NCI-H1048 (cell line): Measurements from ENCODE around the gene IFFO2.

ENCODE experiments used
- DNase-seq: peaks from one replicate; lab custom pipeline; 2025; lab: John Stamatoyannopoulos, UW

Gene IFFO2

GRCh38 chr1:18936814-18937481 is 19.5 kb downstream of the IFFO2 start:
- DNase-seq = no peak

DNA sequence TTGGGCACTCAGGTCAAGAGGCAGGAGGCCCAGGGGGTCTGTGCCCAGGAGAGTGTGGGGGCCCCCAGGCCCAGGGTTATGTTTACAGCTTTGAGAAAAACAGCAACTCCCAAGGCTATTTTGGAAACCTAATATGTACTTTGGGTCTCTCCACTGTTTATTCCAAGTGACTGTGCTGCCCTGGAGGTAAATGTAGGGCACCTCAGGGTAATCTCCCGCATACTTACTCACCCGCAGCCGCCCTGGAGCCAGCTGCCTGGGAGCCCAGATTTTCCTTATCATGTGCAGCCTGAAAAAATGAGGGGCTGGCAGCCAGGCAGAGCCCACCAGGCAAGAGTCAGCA is 20.0 kb downstream of the IFFO2 start:
- no peak for DNase-seq

GRCh38 chr1:18934205-18935000 is 22.1 kb downstream of the IFFO2 start:
- DNase-seq = no peak

GRCh38 chr1:18932879-18933278 is 23.6 kb downstream of the IFFO2 start:
- no peak for DNase-seq

- no peak for DNase-seq
Observed at GRCh38 chr1:18932387-18932786, 24.1 kb downstream of the IFFO2 start.

DNA sequence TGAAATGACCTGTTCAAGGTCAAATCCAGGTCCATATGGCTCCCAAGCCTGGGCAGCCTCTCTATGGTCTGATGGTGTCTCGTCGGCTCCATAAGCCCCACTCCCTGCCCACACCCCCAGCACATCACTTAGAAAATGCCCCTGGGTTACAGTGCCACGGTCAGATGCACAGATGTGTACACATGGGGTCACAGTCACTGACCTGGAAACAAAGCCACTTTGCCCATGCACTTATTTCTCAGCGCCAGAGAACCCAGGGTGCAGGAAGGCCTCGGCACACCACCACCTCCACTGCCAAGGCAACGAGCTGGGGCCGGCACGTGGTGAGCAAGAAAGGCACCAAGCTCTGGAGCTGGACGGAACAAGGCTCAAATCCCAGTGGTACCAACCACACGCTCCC is 24.7 kb downstream of the IFFO2 start:
- DNase-seq = no peak

DNA sequence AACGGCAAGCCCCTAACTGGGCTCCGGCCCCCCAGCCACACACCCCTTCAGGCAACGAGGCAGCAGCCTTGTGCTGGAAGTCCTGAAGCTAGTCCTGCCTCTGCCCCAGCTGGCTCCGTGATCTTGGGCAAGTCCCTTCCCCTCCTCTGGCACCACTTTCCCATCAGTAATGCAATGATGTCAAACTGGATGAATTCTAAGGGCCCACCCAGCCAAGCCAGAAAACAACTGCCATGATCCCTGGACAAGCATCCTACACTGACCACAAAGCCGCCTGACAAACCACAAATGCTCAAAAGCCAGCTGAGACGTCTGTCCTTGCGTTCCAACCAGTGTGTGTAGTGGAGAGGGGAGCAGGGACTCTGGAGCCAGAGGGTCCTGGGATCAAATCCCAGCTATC is 26.8 kb downstream of the IFFO2 start:
- no peak for DNase-seq

DNA sequence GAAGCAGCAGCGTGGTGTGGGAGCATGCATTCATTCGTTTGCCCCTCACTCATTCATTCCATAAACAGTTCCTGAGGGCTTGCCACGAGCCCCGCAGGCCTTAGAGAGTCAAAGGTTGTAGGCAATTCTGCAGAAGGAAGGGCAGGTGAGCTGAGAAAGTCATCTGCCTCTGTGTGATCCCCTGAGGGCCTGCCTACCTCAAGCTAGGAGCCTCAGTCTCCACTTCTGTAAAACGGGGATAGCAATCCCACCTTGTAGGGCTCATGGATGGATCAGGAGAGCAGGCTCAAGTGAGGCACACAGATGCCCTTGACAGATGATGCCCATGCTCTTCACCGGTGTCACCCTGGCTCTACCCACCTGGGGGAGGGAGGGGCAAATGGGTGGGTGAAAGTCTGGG is 27.5 kb downstream of the IFFO2 start:
- no peak for DNase-seq

- DNase-seq = no peak
Observed at GRCh38 chr1:18928406-18928805, 28.1 kb downstream of the IFFO2 start.

GRCh38 chr1:18927654-18928272 is 28.7 kb downstream of the IFFO2 start:
- no peak for DNase-seq

GRCh38 chr1:18927082-18927653 is 29.3 kb downstream of the IFFO2 start:
- DNase-seq = no peak

DNA sequence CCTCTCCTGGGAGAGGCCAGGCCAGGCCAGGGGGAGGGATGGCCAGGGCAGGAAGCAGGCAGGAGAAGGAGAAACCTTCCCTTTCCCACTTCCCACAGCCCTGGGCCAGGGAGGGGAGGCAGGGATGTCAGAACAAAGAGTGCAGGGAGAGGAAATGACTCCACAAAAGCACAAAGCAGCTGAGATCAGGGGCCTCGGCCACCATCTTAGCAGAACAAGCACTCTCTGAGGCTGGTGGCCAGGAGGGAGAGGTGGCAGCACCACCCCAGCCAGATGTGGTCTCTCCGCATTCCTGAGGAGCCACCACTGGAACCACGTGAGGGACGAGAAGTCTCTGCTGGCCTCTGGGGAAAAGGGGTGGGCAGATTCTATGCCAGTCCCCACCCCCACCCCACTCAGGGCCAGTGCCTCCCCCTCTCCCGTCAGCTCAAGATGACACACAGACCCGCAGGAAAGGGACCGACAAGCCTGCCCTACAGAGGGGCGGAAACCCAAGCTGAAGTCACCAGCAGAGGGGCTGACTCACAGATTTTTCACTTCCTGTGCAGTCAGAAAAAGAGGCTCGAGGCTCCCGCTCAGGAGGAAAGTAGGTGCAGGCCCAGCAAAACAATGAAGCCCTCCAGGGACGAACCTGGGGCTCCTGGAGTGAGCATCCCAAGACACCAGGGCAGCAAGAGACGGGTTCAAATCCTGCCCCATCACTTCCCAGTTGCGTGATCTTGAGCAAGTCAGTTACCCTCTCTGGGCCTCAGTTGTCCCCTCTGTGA is 30.0 kb downstream of the IFFO2 start:
- no peak for DNase-seq

DNA sequence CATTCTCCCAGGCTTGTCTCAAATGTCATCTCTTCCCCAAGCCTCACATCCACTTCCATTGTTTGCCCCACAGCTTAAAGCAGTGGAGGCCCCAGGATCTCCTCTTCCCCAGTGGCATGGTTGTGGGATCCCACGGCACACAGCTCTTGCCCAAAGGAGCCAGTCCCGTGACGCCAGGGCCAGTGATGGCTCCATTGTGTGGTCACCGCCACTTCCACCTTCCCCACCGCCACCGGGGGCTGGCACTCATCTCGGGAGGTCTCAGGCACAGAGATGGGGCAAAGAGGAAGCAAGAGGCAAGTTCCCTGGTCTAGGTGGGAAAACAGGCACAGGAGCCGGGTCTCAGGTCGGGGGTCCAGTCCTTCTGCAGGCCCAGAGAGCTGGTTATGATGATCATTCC is 31.2 kb downstream of the IFFO2 start:
- DNase-seq = no peak

DNA sequence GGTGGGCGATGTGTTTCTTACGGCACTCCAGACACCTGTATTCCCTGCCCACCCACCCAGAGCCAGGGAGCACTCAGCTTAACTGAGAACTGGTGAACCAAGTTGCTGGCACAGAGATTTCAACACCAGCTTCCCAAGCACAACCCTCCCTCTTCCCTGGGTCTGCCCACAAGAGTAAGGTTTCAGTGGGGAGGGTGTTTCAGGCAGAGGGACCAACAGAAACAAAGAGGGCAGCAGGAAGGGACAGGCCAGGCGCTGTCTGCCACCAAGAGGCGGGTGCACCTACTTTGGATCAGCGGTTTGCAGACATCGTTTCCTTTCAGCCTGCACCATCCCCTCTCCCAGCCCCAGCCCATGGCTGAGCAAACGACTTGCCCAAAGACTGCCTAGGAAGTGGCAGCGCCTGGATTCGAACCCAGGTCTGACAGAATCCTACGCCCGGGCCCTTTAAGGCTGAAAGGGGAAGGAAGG is 32.2 kb downstream of the IFFO2 start:
- no peak for DNase-seq

- no peak for DNase-seq
Observed at GRCh38 chr1:18923756-18924211, 32.7 kb downstream of the IFFO2 start.

DNA sequence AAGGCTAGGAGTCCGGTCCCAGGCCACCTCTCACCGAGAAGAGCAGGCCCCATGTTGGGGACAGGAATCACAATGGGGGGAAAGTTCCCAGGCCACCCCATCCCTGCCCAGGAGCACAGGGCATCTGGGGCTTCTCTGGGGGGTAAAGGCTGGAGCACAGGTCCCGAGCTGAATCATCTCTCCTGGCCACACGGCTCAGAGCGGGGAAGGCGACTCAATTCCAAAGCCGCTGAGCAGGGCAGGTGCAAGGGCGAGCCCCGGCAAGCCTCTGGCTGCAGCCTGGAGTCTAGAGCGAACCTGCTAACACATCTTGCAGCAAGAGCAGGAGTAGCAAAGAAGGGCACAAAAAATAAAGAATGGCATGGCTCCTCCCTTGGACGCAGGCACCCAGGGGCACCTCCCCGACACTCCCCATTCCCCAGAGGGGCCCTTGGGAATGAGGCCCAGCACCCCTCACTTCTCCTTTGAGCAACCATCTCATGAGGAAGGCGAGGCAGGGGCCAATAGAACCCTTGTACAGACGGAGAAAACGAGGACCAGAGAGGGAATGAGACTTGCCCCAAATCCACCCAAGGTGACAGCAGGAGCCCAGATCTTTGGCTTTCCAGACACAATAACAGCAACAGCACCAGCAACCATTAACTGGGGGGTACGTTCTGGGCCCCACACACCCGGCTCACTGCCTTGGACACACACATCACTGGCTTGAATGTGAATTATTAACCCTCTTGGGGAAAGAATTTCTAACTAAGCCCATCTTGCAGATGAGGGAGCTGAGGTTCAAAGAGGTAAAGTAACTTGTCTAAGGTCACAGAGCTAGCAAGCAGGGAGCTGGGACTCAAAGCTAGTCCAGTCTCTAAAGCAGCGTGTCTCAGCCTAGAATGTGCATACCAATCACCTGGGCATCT is 33.4 kb downstream of the IFFO2 start:
- no peak for DNase-seq

- DNase-seq = no peak
Observed at GRCh38 chr1:18922319-18922726, 34.2 kb downstream of the IFFO2 start.

DNA sequence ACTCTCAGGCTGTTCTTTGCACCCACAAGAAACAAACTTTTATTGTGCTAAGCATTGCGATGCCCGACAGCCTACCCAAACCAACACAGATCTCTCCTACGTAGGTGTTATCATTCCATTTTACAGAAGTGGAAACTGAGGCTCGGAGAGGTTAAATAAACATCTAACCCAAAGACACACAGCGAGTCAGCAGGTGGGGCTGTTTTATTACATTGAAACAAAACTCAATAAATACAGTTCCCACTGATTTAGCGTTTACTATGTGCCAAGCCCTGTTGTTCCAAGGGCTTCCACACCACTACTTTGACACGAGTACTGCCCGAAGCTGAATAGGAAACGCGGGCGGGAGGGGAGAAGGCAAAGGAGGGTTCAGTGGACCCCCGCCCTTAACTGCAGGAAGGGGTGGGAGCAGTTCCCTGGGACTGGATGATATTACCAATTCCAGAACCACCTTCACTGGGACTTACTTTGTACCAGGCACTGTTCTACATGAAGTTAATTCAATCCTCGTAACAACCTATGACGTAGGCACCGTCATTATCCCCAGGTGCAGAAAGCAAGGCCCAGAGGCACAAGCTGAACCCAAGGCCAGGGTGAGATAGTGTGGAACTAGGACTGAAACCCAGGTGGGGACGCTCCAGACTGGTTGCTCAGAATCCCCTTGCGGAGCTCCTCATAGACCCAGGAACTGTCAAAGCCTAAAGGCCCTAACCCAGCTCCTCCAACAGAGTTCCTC is 34.8 kb downstream of the IFFO2 start:
- no peak for DNase-seq

GRCh38 chr1:18920931-18921330 is 35.5 kb downstream of the IFFO2 start:
- DNase-seq = no peak

- no peak for DNase-seq
Observed at GRCh38 chr1:18919956-18920355, 36.5 kb downstream of the IFFO2 start.
